KMS-11 (cell line): ENCODE data around the gene JPH4.

Source experiments
- H2AFZ ChIP-seq: fragments of 200-600 bp; sonication (generic); 2 replicates; pipeline ENCODE4 v1.6.1; 2016; ENCODE audit warnings: antibody characterized with exemption, mixed run types, low read depth
- H3K27ac ChIP-seq: fragments of 200-600 bp; sonication (generic); 2 replicates; pipeline ENCODE4 v1.6.1; 2016; ENCODE audit warnings: mild to moderate bottlenecking, mixed run types
- H3K27me3 ChIP-seq: fragments of 200-600 bp; sonication (generic); 2 replicates; pipeline ENCODE4 v1.6.1; 2017; ENCODE audit warnings: mild to moderate bottlenecking, low read depth, mixed run types, moderate library complexity; ENCODE audit not compliant: insufficient read depth
- H3K36me3 ChIP-seq: fragments of 200-600 bp; sonication (generic); 2 replicates; pipeline ENCODE4 v1.6.1; 2017; ENCODE audit warnings: mild to moderate bottlenecking, mixed run types; ENCODE audit not compliant: insufficient read depth
- H3K4me1 ChIP-seq: fragments of 200-600 bp; sonication (generic); 2 replicates; pipeline ENCODE4 v1.6.1; 2016; ENCODE audit warnings: mild to moderate bottlenecking, low read depth, mixed run types; ENCODE audit not compliant: poor library complexity, severe bottlenecking
- H3K4me2 ChIP-seq: fragments of 200-600 bp; sonication (generic); 2 replicates; pipeline ENCODE4 v1.7.0; 2016; ENCODE audit warnings: mild to moderate bottlenecking, mixed run types
- H3K4me3 ChIP-seq: fragments of 200-600 bp; sonication (generic); IDR thresholded peaks from 2 replicates; pipeline ENCODE4 v1.6.1; 2017; ENCODE audit warnings: low read depth, low read length, mixed read lengths; ENCODE audit not compliant: insufficient read depth
- H3K79me2 ChIP-seq: fragments of 200-600 bp; sonication (generic); 2 replicates; pipeline ENCODE4 v1.6.1; 2016; ENCODE audit warnings: low read depth, mixed run types; ENCODE audit not compliant: insufficient read depth
- H3K9ac ChIP-seq: fragments of 200-600 bp; sonication (generic); 2 replicates; pipeline ENCODE4 v1.6.1; 2016; ENCODE audit warnings: mild to moderate bottlenecking, mixed run types
- H4K20me1 ChIP-seq: fragments of 200-600 bp; sonication (generic); 2 replicates; pipeline ENCODE4 v1.6.1; 2016; ENCODE audit warnings: mild to moderate bottlenecking, mixed run types; ENCODE audit not compliant: insufficient read depth
- TF ChIP-seq, protein P1 (sequence below): fragments of 200-600 bp; sonication (generic); conservative IDR thresholded peaks from 2 replicates; pipeline ENCODE4 v1.6.1; 2017; ENCODE audit warnings: low read depth, mild to moderate bottlenecking, antibody characterized with exemption, low read length, moderate library complexity, mixed read lengths

Gene JPH4

DNA sequence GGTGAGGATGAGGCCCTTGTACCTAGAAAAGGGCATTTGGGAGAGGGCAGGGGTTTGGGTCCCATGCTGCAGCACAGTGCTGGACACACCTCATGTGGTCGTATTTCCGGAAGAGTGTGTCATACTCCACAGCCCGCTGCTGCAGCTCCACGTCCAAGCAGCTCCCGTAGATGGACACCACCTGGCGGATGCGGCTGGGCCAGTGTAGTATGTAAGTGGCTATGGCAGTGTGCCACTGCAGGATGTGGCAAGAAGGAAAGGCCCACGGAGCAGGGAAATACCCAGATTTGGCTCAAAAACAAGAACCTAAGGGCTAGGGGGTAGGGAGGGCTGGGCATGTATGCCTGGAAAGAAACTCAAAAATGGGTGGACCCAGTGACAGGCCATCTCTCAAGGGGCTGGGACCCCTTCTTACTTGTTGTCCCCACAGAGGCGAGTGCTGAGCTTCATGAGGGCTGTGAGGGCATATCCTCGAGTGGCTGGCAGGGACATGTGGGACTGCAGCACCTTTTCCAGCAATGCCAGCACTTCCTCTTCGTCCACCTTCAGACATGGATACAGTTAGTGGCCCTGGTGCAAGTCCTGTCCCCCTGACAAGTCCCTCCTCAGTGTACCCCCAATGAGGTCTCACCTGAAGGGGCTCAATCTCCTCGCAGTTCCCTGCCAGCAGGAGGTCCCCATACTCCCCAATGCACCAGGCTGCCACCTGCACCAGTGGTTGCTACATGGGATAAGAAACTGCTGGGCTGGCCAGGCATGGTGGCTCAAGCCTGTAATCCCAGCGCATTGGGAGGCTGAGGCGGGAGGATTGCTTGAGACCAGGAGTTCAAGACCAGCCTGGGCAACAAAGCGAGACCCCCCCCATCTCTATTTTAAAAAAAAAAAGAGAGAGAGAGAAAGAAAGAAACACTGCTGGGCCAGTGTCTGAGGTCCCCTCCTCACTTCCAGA is 16.4 kb downstream of the JPH4 start:
- Histone ChIP-seq H3K27ac (no peak overlapping the region), H4K20me1 (no peaks in the 10 kb centered on the region), H3K36me3 (no peaks in the 10 kb centered on the region), H3K79me2 (no peaks in the 10 kb centered on the region; the same call in 1 of the 2 replicates), H3K4me1 (peaks cover 5% of the 10 kb centered on the region), H3K4me2 (no peak overlapping the region), H3K4me3 (no peak overlapping the region), H3K9ac (no peak overlapping the region), H3K27me3 (no peaks in the 10 kb centered on the region), H2AFZ (no peak overlapping the region)
- TF ChIP-seq, protein P1, sequence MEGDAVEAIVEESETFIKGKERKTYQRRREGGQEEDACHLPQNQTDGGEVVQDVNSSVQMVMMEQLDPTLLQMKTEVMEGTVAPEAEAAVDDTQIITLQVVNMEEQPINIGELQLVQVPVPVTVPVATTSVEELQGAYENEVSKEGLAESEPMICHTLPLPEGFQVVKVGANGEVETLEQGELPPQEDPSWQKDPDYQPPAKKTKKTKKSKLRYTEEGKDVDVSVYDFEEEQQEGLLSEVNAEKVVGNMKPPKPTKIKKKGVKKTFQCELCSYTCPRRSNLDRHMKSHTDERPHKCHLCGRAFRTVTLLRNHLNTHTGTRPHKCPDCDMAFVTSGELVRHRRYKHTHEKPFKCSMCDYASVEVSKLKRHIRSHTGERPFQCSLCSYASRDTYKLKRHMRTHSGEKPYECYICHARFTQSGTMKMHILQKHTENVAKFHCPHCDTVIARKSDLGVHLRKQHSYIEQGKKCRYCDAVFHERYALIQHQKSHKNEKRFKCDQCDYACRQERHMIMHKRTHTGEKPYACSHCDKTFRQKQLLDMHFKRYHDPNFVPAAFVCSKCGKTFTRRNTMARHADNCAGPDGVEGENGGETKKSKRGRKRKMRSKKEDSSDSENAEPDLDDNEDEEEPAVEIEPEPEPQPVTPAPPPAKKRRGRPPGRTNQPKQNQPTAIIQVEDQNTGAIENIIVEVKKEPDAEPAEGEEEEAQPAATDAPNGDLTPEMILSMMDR: no peak

DNA sequence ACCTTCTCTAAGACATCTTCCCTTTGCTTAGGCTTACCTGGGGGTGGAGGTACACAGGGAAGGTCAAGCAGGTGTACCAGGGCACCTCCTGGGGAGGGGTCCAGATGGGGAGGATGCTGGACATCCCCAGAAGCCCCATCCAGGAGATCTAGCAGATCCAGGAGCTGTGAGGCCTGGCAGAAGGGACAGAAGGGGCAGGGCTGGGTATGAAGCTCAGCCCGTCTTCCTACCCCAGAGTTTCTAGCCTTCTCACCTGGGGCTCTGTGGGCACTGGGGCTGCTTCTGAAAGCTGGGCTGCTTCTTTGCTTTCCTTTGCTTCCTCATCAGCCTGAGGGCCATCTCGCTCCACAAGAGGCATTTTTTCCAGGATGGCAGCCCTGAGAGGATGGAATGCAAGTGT is 17.3 kb downstream of the JPH4 start:
- Histone ChIP-seq H3K4me2 (no peak overlapping the region), H2AFZ (no peak overlapping the region), H3K27me3 (no peaks in the 10 kb centered on the region), H3K9ac (no peak overlapping the region), H3K36me3 (no peaks in the 10 kb centered on the region), H3K27ac (no peak overlapping the region), H3K4me1 (peaks cover 11% of the 10 kb centered on the region), H4K20me1 (no peaks in the 10 kb centered on the region), H3K4me3 (no peak overlapping the region), H3K79me2 (no peaks in the 10 kb centered on the region; the same call in 1 of the 2 replicates)
- TF ChIP-seq, protein P1: no peak

DNA sequence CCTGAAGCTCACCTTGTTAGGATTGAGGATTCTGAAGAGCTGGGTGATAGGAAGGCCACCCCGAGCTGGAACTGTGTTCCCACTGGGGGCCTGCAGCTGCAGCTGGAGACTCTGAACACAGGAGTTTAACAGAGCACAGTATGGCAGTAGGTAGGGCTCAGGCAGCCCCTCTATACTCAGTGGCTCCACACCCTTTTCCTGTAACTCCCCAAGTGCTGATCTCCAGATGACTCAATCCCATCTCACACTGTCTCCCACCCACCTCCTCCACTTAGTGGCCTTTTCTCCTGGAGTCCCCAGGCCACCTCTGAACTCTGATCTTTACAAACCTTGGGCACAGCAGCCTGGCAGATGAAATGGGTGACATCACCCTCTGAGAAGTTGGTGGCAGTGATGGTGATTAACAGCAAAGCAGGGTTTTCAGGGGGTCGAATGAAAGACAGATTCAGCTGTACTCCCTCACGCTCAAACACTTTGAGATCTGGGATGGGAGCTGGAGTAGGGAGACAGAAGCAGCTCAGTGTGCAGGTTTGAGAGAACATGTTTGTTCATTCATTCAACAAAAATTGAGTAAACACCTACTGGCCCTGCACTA is 18.6 kb downstream of the JPH4 start:
- H2AFZ ChIP-seq: no peak overlapping the region
- no peaks in the 10 kb centered on the region; the same call in 1 of the 2 replicates for H3K79me2 ChIP-seq
- no peak overlapping the region for H3K27ac ChIP-seq
- H3K4me2 ChIP-seq: no peak overlapping the region
- peaks cover 14% of the 10 kb centered on the region for H3K4me1 ChIP-seq
- no peaks in the 10 kb centered on the region for H4K20me1 ChIP-seq
- H3K27me3 ChIP-seq: no peaks in the 10 kb centered on the region
- H3K9ac ChIP-seq: no peak overlapping the region
- no peaks in the 10 kb centered on the region for H3K36me3 ChIP-seq
- no peak overlapping the region for H3K4me3 ChIP-seq
- TF ChIP-seq, protein P1: no peak

DNA sequence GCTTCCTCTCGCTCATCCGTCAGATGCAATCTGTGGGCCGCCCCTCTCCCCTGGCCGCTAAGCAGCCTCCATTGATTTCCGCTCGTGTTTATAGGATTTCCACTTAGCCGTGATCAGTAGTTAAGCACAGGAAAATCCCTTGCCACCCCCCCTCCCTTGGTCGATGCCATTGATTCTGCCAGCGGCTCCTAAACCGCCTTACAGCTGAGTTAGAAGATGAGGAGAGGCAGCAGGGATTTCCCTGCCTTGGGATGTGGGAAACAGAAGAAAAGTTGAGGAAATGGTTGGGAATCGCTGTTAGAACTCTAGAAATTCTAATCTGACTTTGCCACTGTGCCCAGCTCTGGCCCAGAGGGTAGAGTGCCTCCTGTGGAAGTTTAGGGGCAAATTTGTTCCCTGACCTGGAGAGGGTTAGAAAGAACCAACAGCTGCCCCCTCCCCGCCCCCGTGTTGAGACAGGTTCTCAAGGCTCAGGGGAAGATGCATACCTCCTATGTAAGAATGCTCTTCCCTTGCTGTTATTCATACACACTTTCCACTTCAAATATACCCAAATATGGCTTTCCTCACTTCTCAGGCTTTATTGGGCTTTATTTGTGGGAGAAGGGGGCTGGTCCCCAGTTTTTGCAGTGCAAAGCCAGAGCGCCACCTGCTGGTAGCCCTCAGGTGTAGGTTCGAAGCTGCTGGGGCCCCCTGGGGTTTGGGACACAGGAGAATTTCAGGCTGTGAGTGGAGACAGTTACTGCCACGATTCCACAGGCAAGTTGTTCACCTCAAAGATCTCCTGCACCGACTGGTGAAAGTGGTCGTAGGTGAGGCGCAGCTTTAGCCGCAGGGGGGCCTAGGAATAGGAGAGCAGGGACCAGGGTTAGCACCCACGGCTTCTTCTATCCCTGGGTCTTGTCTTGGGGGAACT is 19.3 kb downstream of the JPH4 start:
- Histone ChIP-seq H3K36me3 (no peaks in the 10 kb centered on the region), H4K20me1 (no peaks in the 10 kb centered on the region), H3K27me3 (no peaks in the 10 kb centered on the region), H3K4me3 (no peak overlapping the region), H3K4me1 (peaks cover 17% of the 10 kb centered on the region), H3K9ac (no peak overlapping the region), H3K4me2 (no peak overlapping the region), H3K27ac (no peak overlapping the region), H2AFZ (no peak overlapping the region), H3K79me2 (no peaks in the 10 kb centered on the region; the same call in 1 of the 2 replicates)
- TF ChIP-seq, protein P1: peak; percentile 85
